HEK293 (cell line): ENCODE measurements around the gene KDM4B.

Experiments
- CTCF ChIA-PET: fragments of 350-600 bp; formaldehyde crosslinking; extraction: SDS; loops from one replicate; lab custom pipeline; 2021; ENCODE audit warnings: antibody characterized with exemption; lab: Yijun Ruan, JAX
- POLR2A ChIA-PET: fragments of 300-600 bp; formaldehyde crosslinking; extraction: SDS; loops from one replicate; lab custom pipeline; 2020; ENCODE audit warnings: antibody characterized with exemption, inconsistent platforms; lab: Yijun Ruan, JAX
- H3K27ac ChIP-seq: fragments of 200-500 bp; sonication (Bioruptor generic); 2 replicates; pipeline ENCODE4 v1.5.1; 2014; ENCODE audit warnings: low read depth, low read length, control low read depth, inconsistent platforms; ENCODE audit errors: extremely low read depth
- H3K36me3 ChIP-seq, 2 experiments: fragments of 200-500 bp in 1 of 2; sonication (Bioruptor generic) in 1 of 2; 1 replicate in 1 of 2; 2 replicates in 1 of 2; pipeline ENCODE4 v1.5.1; 2014 to 2017; ENCODE audit warnings: inconsistent platforms in 2 of 2, low read length in 2 of 2; ENCODE audit not compliant: control insufficient read depth in 2 of 2, insufficient read depth in 1 of 2
- H3K4me1 ChIP-seq: fragments of 200-500 bp; sonication (Bioruptor generic); 2 replicates; pipeline ENCODE4 v1.5.1; 2014; ENCODE audit warnings: mild to moderate bottlenecking, low read length, inconsistent platforms; ENCODE audit not compliant: control insufficient read depth, insufficient read depth
- H3K4me3 ChIP-seq: 2 replicates; pipeline ENCODE4 v1.5.1; 2011; ENCODE audit warnings: low read depth, mild to moderate bottlenecking, control low read depth, low read length, moderate library complexity
- H3K9me3 ChIP-seq: fragments of 200-500 bp; sonication (Bioruptor generic); 2 replicates; pipeline ENCODE4 v1.5.1; 2014; ENCODE audit warnings: low read depth, low read length, inconsistent platforms; ENCODE audit not compliant: control insufficient read depth, insufficient read depth
- BCL11B ChIP-seq: fragments of 450-650 bp; formaldehyde crosslinking; IDR thresholded peaks from 2 replicates; pipeline ENCODE4 v1.5.1; 2016; ENCODE audit warnings: low read depth, missing biosample characterization, missing genetic modification characterization
- CTCF ChIP-seq: fragments of 450-650 bp; formaldehyde crosslinking; IDR thresholded peaks from 2 replicates; pipeline ENCODE4 v1.5.1; 2016; ENCODE audit warnings: missing biosample characterization, missing genetic modification characterization
- PRDM6 ChIP-seq: fragments of 450-650 bp; formaldehyde crosslinking; IDR thresholded peaks from 2 replicates; pipeline ENCODE4 v1.5.1; 2017; ENCODE audit warnings: missing biosample characterization, missing genetic modification characterization
- YY1 ChIP-seq: fragments of 450-650 bp; formaldehyde crosslinking; IDR thresholded peaks from 2 replicates; pipeline ENCODE4 v1.5.1; 2018; ENCODE audit warnings: missing biosample characterization, missing genetic modification characterization
- YY2 ChIP-seq: fragments of 450-650 bp; formaldehyde crosslinking; IDR thresholded peaks from 2 replicates; pipeline ENCODE4 v1.5.1; 2016; ENCODE audit warnings: missing biosample characterization, missing genetic modification characterization
- ZBTB1 ChIP-seq: fragments of 450-650 bp; formaldehyde crosslinking; IDR thresholded peaks from 2 replicates; pipeline ENCODE4 v1.5.1; 2016; ENCODE audit warnings: missing biosample characterization, missing genetic modification characterization
- ZBTB11 ChIP-seq: fragments of 450-650 bp; formaldehyde crosslinking; conservative IDR thresholded peaks from 2 replicates; pipeline ENCODE4 v1.5.1; 2016; ENCODE audit warnings: low read depth, missing biosample characterization, missing genetic modification characterization
- ZBTB20 ChIP-seq: fragments of 450-650 bp; formaldehyde crosslinking; IDR thresholded peaks from 2 replicates; pipeline ENCODE4 v1.5.1; 2016; ENCODE audit warnings: missing biosample characterization, missing genetic modification characterization
- ZBTB8A ChIP-seq: fragments of 450-650 bp; formaldehyde crosslinking; IDR thresholded peaks from 2 replicates; pipeline ENCODE4 v1.5.1; 2016; ENCODE audit warnings: missing biosample characterization, missing genetic modification characterization
- ZNF132 ChIP-seq: fragments of 450-650 bp; formaldehyde crosslinking; IDR thresholded peaks from 2 replicates; pipeline ENCODE4 v1.5.1; 2017; ENCODE audit warnings: missing biosample characterization, missing genetic modification characterization, borderline replicate concordance
- ZNF184 ChIP-seq: fragments of 450-650 bp; IDR thresholded peaks from 2 replicates; pipeline ENCODE4 v1.5.1; 2018; ENCODE audit warnings: missing biosample characterization, mild to moderate bottlenecking, missing genetic modification characterization
- ZNF214 ChIP-seq: fragments of 450-650 bp; formaldehyde crosslinking; IDR thresholded peaks from 2 replicates; pipeline ENCODE4 v1.5.1; 2017; ENCODE audit warnings: missing biosample characterization, mild to moderate bottlenecking, missing genetic modification characterization, borderline replicate concordance
- ZNF223 ChIP-seq: fragments of 450-650 bp; formaldehyde crosslinking; IDR thresholded peaks from 2 replicates; pipeline ENCODE4 v1.5.1; 2016; ENCODE audit warnings: missing biosample characterization, missing genetic modification characterization
- ZNF280C ChIP-seq: fragments of 450-650 bp; formaldehyde crosslinking; IDR thresholded peaks from 2 replicates; pipeline ENCODE4 v1.5.1; 2016; ENCODE audit warnings: missing biosample characterization, missing genetic modification characterization
- ZNF529 ChIP-seq: fragments of 450-650 bp; formaldehyde crosslinking; IDR thresholded peaks from 2 replicates; pipeline ENCODE4 v1.5.1; 2017; ENCODE audit warnings: missing genetic modification characterization, missing biosample characterization; ENCODE audit not compliant: insufficient replicate concordance
- ZNF571 ChIP-seq: fragments of 450-650 bp; formaldehyde crosslinking; IDR thresholded peaks from 2 replicates; pipeline ENCODE4 v1.5.0; 2017; ENCODE audit warnings: missing biosample characterization, missing genetic modification characterization
- ZNF621 ChIP-seq: fragments of 450-650 bp; formaldehyde crosslinking; IDR thresholded peaks from 2 replicates; pipeline ENCODE4 v1.5.1; 2017; ENCODE audit warnings: missing biosample characterization, missing genetic modification characterization
- ZNF785 ChIP-seq: fragments of 450-650 bp; formaldehyde crosslinking; IDR thresholded peaks from 2 replicates; pipeline ENCODE4 v1.5.1; 2016; ENCODE audit warnings: missing biosample characterization, missing genetic modification characterization
- ZSCAN4 ChIP-seq: fragments of 450-650 bp; formaldehyde crosslinking; IDR thresholded peaks from 2 replicates; pipeline ENCODE4 v1.5.1; 2017; ENCODE audit warnings: missing biosample characterization, missing genetic modification characterization
- ZXDB ChIP-seq: fragments of 450-650 bp; formaldehyde crosslinking; IDR thresholded peaks from 2 replicates; pipeline ENCODE4 v1.5.1; 2016; ENCODE audit warnings: missing biosample characterization, missing genetic modification characterization

KDM4B gene

GRCh38 chr19:5179256-5179655, 210.3 kb downstream of the KDM4B start:
- Histone ChIP-seq H3K27ac (no peak overlapping the region), H3K4me3 (no peak overlapping the region), H3K36me3 (no peaks in the 10 kb centered on the region), H3K4me1 (no peaks in the 10 kb centered on the region), H3K9me3 (no peaks in the 10 kb centered on the region)
- ChIA-PET POLR2A (no interaction called here), CTCF (interaction anchor here (0.6 kb wide), 1 partner anchor 130 kb away, joined by 3 read pairs; no protein-coding TSS in a partner anchor)
- no peak for TF ChIP-seq ZBTB11
- TF ChIP-seq ZBTB20 = no peak
- TF ChIP-seq YY2 = no peak

- Histone ChIP-seq H3K4me3 (no peak overlapping the region), H3K9me3 (no peaks in the 10 kb centered on the region), H3K36me3 (no peaks in the 10 kb centered on the region), H3K4me1 (no peaks in the 10 kb centered on the region), H3K27ac (no peak overlapping the region)
- no peak for TF ChIP-seq ZNF529
- no peak for TF ChIP-seq ZBTB8A
- no peak for TF ChIP-seq BCL11B (tag by site-specific recombination)
- no peak for TF ChIP-seq ZNF621 (tag by site-specific recombination)
- TF ChIP-seq ZSCAN4 = no peak
- CTCF ChIA-PET = interaction anchor here (0.8 kb wide), 1 partner anchor 12 kb away, joined by 3 read pairs; no protein-coding TSS in a partner anchor
- POLR2A ChIA-PET = interaction anchor here (0.7 kb wide), 1 partner anchor 18 kb away, joined by 7 read pairs; no protein-coding TSS in a partner anchor
Measured at GRCh38 chr19:5181329-5181728, 212.4 kb downstream of the KDM4B start.

GRCh38 chr19:5182751-5183150, 213.8 kb downstream of the KDM4B start:
- Histone ChIP-seq H3K4me1 (no peaks in the 10 kb centered on the region), H3K4me3 (no peak overlapping the region), H3K9me3 (no peaks in the 10 kb centered on the region), H3K27ac (no peak overlapping the region), H3K36me3 (no peaks in the 10 kb centered on the region)
- ChIA-PET CTCF (interaction anchor here (0.6 to 1.4 kb wide), 2 partner anchors 11 to 311 kb away, joined by 6 read pairs; no protein-coding TSS in a partner anchor), POLR2A (no interaction called here)
- no peak for TF ChIP-seq ZBTB1 (tag by site-specific recombination)
- no peak for TF ChIP-seq PRDM6 (tag by site-specific recombination)
- TF ChIP-seq ZNF184 (tag by site-specific recombination) = no peak
- no peak for TF ChIP-seq ZNF280C (tag by site-specific recombination)
- TF ChIP-seq ZXDB (tag by site-specific recombination) = no peak
- TF ChIP-seq ZNF214 (tag by site-specific recombination) = no peak
- TF ChIP-seq ZNF223 (tag by site-specific recombination) = no peak
- no peak for TF ChIP-seq ZNF571 (tag by site-specific recombination)
- no peak for TF ChIP-seq CTCF (tag by site-specific recombination)
- TF ChIP-seq ZNF132 = no peak
- no peak for TF ChIP-seq ZNF785
- no peak for TF ChIP-seq YY1
